ENCODE measurements around the gene CMIP.
"Not testable (repeated sequence)": the region's sequence is repeated elsewhere in the genome, so short reads cannot be mapped to it uniquely, and the experiment has no call there.

Gene CMIP

GRCh38 chr16:81444448-81445121, at the start of gene CMIP:
CMIP (plus strand) TSS chr16:81444808.
- peak; percentile 87 for DNase-seq

GRCh38 chr16:81394966-81395655, 49.5 kb upstream of the CMIP start:
- no peak for DNase-seq

- DNase-seq: no peak
Observed at GRCh38 chr16:81397058-81397878, 47.3 kb upstream of the CMIP start.

- DNase-seq: no peak
Observed at GRCh38 chr16:81397879-81398520, 46.6 kb upstream of the CMIP start.

GRCh38 chr16:81399909-81400308, 44.7 kb upstream of the CMIP start:
- DNase-seq: no peak

- peak; percentile 87 for DNase-seq
Observed at GRCh38 chr16:81401035-81401950, 43.3 kb upstream of the CMIP start.

GRCh38 chr16:81403208-81403600, 41.4 kb upstream of the CMIP start:
- DNase-seq: no peak

- peak; percentile 77 for DNase-seq
Observed at GRCh38 chr16:81403601-81404391, 40.8 kb upstream of the CMIP start.

GRCh38 chr16:81405002-81405401, 39.6 kb upstream of the CMIP start:
- not testable (repeated sequence) for DNase-seq

GRCh38 chr16:81405702-81406113, 38.9 kb upstream of the CMIP start:
- DNase-seq: no peak

- no peak for DNase-seq
Observed at GRCh38 chr16:81408409-81408950, 36.1 kb upstream of the CMIP start.

- DNase-seq: no peak
Observed at GRCh38 chr16:81409016-81409556, 35.5 kb upstream of the CMIP start.

- DNase-seq: peak; percentile 38
Observed at GRCh38 chr16:81410643-81411293, 33.8 kb upstream of the CMIP start.

- no peak for DNase-seq
Observed at GRCh38 chr16:81413245-81413990, 31.2 kb upstream of the CMIP start.

GRCh38 chr16:81415751-81416150, 28.9 kb upstream of the CMIP start:
- peak; percentile 85 for DNase-seq

GRCh38 chr16:81416749-81417148, 27.9 kb upstream of the CMIP start:
- DNase-seq: no peak

GRCh38 chr16:81417210-81417609, 27.4 kb upstream of the CMIP start:
- DNase-seq: no peak

- DNase-seq: no peak
Observed at GRCh38 chr16:81419806-81420205, 24.8 kb upstream of the CMIP start.

- DNase-seq: no peak
Observed at GRCh38 chr16:81421126-81421525, 23.5 kb upstream of the CMIP start.
